A673 (cell line): ENCODE data around the gene DDA1.

Source experiments
- CTCF ChIP-seq: fragments of 300-800, 200-600 bp; sonication (generic); conservative IDR thresholded peaks from 2 replicates; pipeline ENCODE4 v1.5.1; 2017; ENCODE audit warnings: low read depth, mild to moderate bottlenecking, antibody characterized with exemption, low read length, moderate library complexity, mixed read lengths
- EZH2 ChIP-seq: fragments of 200-600 bp; sonication (generic); IDR thresholded peaks from 2 replicates; pipeline ENCODE4 v1.6.1; 2017; ENCODE audit warnings: borderline replicate concordance, low read depth, mild to moderate bottlenecking, mixed read lengths, antibody characterized with exemption, low read length; ENCODE audit not compliant: poor library complexity, severe bottlenecking

GRCh38 chr19:17275441-17276175 is 33.8 kb upstream of the DDA1 start:
- TF ChIP-seq EZH2 (no peak), CTCF (no peak)
